ENCODE results near the gene PAX6.

PAX6 gene

DNA sequence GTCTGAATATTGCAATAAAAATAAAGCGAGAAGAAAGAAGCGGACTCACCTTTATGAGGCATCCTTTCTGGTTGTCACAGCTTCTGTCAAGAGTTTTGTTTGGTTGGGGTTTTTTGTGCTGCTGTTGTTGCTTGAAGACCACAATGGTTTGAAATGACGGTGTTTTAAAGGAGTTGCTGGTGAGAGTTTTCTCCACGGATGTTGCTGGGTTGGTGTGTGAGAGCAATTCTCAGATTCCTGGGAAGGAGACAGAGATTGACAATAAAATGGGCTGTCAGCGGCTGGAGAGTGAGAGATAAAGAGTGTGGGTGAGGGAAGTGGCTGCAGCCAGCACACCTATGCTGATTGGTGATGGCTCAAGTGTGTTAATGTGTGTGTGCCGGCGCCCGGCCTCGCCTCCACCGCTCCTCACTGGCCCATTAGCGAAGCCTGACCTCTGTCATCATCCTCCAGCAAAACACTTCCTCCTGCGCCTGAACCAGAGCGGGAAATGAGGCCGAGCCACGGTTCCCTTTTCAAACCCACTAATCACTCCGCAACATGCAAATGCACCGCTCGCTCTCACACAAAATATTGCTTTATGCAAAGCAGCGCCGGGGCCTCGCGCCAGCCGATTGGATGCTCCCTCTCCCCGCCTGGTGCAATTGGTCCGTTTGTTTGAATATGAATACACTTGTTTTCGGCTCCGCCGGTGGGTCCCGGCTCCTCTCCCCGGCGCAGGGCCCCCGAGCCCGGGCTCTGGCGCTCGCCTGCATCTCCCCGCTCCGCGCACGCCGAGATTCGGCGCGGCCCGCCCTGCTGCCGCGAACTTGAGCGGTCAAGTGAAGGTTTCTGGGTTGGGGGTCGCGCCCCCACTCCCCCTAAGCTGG is at the start of gene PAX6:
Gene PAX6, minus strand, starts transcription at position 544 of the 869 bp plus-strand sequence. CDS start 4,911 bp downstream, outside the sequence.
- Histone ChIP-seq H3K27me3 (ENCODE audit: control insufficient read depth, insufficient read depth, low read length) (peaks cover 88% of the 10 kb centered on the region), H3K4me1 (ENCODE audit: control insufficient read depth, insufficient read depth, low read length) (peaks cover 4% of the 10 kb centered on the region), H3K27ac (ENCODE audit: low read length) (no peak within 1 kb of the TSS), H3K4me3 (ENCODE audit: low read length) (peak within 1 kb of the TSS; percentile 36; the same call in 1 of the 2 replicates), H3K36me3 (ENCODE audit: control insufficient read depth, insufficient read depth, low read length) (no peaks in the 10 kb centered on the region), H3K9me3 (ENCODE audit: control insufficient read depth, insufficient read depth, low read length) (no peaks in the 10 kb centered on the region)
- DNase-seq (ENCODE audit: low read depth, low spot score): no peak
- no CpG with 5 or more reads among the region's 49 CpGs for WGBS (ENCODE audit: insufficient coverage, insufficient read length)

DNA sequence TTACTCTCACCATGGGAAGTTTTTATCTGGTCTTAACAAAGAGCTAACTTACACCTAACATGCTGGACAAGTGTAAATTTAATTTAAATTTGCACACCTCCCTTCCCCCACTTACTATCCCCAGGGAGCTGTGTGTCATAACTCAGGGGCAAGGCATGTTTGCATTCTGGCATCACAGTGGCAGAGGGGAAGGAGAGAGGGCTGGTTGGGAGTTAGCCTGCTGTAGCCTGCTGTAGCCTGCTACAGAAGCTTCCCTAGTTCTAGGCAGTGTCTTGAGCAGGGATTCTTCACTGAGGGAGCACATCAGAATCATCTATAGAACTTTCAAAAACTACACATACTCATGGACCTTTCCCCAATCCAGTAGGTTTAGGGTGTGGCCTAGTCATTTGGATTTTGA is 49.3 kb upstream of the PAX6 start:
- no peaks in the 10 kb centered on the region for H3K9me3 ChIP-seq (ENCODE audit: control insufficient read depth, insufficient read depth, low read length)
- no peak overlapping the region for H3K4me3 ChIP-seq (ENCODE audit: low read length)
- 0 out of 2 replicates have a peak, but pooled peaks cover 4% of the 10 kb centered on the region for H3K4me1 ChIP-seq (ENCODE audit: control insufficient read depth, insufficient read depth, low read length)
- H3K27me3 ChIP-seq (ENCODE audit: control insufficient read depth, insufficient read depth, low read length): no peaks in the 10 kb centered on the region
- H3K27ac ChIP-seq (ENCODE audit: low read length): no peak overlapping the region
- H3K36me3 ChIP-seq (ENCODE audit: control insufficient read depth, insufficient read depth, low read length): no peaks in the 10 kb centered on the region
- DNase-seq (ENCODE audit: low read depth, low spot score): no peak

DNA sequence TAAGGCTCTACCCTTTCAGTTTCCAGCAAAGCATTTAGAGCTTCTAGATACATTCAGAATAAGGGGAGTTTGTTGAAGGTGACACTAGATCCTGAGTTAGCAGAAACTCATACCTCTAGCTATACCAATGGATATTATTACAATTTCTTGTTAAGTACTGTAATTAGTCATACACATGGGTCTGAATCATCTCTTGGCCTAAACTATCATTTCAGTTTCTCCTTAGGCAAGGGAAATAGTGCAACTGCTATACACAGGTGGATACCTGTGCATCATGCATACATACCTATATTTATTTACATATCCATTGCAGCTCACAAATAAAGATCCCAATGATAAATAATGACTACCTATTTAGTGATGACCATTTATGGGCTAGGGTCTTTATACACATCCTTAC is 45.1 kb upstream of the PAX6 start:
- Histone ChIP-seq H3K27ac (ENCODE audit: low read length) (no peak overlapping the region), H3K4me3 (ENCODE audit: low read length) (no peak overlapping the region), H3K27me3 (ENCODE audit: control insufficient read depth, insufficient read depth, low read length) (no peaks in the 10 kb centered on the region), H3K4me1 (ENCODE audit: control insufficient read depth, insufficient read depth, low read length) (no peaks in the 10 kb centered on the region), H3K9me3 (ENCODE audit: control insufficient read depth, insufficient read depth, low read length) (no peaks in the 10 kb centered on the region), H3K36me3 (ENCODE audit: control insufficient read depth, insufficient read depth, low read length) (no peaks in the 10 kb centered on the region)
- DNase-seq (ENCODE audit: low read depth, low spot score): no peak

DNA sequence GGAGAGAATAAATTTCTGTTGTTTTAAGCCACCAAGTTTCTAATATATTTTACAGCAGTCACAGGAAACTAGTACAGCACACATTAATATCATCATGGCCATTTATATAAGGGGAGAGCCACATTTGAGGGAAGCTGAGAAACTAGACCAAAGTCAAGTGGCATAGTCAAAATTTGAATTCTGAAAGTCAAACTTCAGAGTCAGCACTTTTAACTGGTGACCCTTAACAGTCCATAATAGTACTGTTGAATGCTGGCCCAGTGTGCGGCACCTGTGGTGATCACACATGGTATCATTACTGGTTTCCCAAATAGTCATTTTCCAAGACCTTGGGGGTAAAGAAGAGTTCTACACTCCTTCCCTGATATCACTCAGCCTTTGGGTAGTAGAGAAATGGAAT is 44.3 kb upstream of the PAX6 start:
- Histone ChIP-seq H3K4me3 (ENCODE audit: low read length) (no peak overlapping the region), H3K27me3 (ENCODE audit: control insufficient read depth, insufficient read depth, low read length) (no peaks in the 10 kb centered on the region), H3K27ac (ENCODE audit: low read length) (no peak overlapping the region), H3K9me3 (ENCODE audit: control insufficient read depth, insufficient read depth, low read length) (no peaks in the 10 kb centered on the region), H3K36me3 (ENCODE audit: control insufficient read depth, insufficient read depth, low read length) (no peaks in the 10 kb centered on the region), H3K4me1 (ENCODE audit: control insufficient read depth, insufficient read depth, low read length) (no peaks in the 10 kb centered on the region)
- DNase-seq (ENCODE audit: low read depth, low spot score): no peak
- no CpG with 5 or more reads among the region's 1 CpG for WGBS (ENCODE audit: insufficient coverage, insufficient read length)

DNA sequence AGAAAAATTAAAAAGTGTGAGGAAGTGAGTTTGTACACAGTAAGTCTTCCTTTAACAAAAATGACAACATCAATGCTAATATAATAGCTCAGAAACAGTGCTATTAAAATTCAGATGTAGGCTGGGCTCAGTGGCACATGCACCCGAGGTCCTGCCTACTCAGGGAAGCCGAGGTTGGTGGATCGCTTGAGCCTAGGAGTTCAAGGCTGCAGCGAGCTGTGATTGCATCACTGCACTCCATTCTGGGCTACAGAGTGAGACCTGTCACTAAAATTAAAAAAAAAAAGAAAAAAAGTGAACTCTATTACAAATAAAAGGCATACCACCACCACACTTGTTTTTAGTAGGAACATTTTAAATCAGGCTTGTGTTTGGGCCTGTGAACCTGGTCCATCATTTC is 39.2 kb upstream of the PAX6 start:
- Histone ChIP-seq H3K4me1 (ENCODE audit: control insufficient read depth, insufficient read depth, low read length) (peaks cover 1% of the 10 kb centered on the region; the same call in 1 of the 2 replicates), H3K27ac (ENCODE audit: low read length) (no peak overlapping the region), H3K36me3 (ENCODE audit: control insufficient read depth, insufficient read depth, low read length) (no peaks in the 10 kb centered on the region), H3K9me3 (ENCODE audit: control insufficient read depth, insufficient read depth, low read length) (no peaks in the 10 kb centered on the region), H3K27me3 (ENCODE audit: control insufficient read depth, insufficient read depth, low read length) (no peaks in the 10 kb centered on the region), H3K4me3 (ENCODE audit: low read length) (no peak overlapping the region)
- no peak for DNase-seq (ENCODE audit: low read depth, low spot score)
- WGBS (ENCODE audit: insufficient coverage, insufficient read length): no CpG with 5 or more reads among the region's 4 CpGs

DNA sequence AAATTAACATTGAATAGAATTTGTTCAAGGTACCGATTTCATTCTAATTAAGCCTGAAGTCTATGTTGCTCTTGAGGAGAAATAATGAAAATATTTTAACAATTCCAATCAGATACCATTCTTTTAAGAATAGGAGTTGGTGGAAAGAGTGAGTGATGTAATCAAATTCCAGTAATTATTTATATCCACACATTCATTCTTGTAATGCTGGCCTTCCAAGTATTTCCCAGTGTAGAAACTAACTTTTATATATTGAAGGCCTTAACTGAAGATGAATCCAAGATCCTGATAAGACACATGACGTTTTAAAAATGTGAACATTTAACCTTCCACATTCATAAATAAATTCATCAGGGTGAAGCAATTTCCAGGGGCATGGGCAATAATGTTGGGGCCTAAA is 36.6 kb upstream of the PAX6 start:
- H3K27me3 ChIP-seq (ENCODE audit: control insufficient read depth, insufficient read depth, low read length): no peaks in the 10 kb centered on the region
- no peaks in the 10 kb centered on the region for H3K9me3 ChIP-seq (ENCODE audit: control insufficient read depth, insufficient read depth, low read length)
- H3K4me1 ChIP-seq (ENCODE audit: control insufficient read depth, insufficient read depth, low read length): peaks cover 1% of the 10 kb centered on the region; the same call in 1 of the 2 replicates
- no CpG with 5 or more reads among the region's 2 CpGs for WGBS (ENCODE audit: insufficient coverage, insufficient read length)
- DNase-seq (ENCODE audit: low read depth, low spot score): no peak
- H3K4me3 ChIP-seq (ENCODE audit: low read length): no peak overlapping the region
- no peaks in the 10 kb centered on the region for H3K36me3 ChIP-seq (ENCODE audit: control insufficient read depth, insufficient read depth, low read length)
- H3K27ac ChIP-seq (ENCODE audit: low read length): no peak overlapping the region

DNA sequence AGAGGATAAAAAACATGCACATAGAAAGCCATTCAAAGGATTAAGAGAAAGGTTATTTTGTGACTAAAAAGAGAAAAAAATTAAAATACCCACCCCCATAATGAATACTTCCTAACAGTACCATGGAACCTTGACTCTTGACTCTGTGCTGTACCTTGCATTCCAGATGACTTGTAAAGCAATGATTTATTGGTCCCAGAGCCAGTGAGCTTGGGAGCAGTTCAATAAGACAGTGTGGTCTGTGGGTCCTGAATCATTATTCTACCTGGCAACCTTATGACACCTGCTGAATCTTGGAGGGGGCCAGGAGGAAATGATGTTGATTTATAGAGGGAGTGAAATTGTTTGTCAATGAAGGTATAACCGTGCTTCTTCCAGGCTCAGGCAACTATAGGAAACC is 34.2 kb upstream of the PAX6 start:
- no peak overlapping the region for H3K27ac ChIP-seq (ENCODE audit: low read length)
- DNase-seq (ENCODE audit: low read depth, low spot score): no peak

DNA sequence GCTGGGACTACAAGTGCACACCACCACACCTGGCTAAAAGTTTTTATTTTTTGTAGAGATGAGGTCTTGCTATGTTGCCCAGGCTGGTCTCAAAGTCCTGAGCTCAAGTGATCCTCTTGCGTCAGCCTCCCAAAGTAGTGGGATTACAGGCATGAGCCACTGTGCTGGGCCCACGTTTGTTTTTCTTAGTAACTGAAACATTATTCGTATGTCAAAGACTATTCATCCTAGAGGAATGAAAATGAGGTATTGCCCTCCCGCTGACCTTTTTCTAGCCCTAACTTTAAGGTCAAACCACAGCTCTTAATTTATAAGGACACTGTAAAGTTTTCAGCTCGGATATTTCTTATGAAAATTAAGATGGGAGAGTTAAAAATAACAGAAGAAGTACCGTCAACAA is 33.2 kb upstream of the PAX6 start:
- no CpG with 5 or more reads among the region's 6 CpGs for WGBS (ENCODE audit: insufficient coverage, insufficient read length)
- no peak overlapping the region for H3K4me3 ChIP-seq (ENCODE audit: low read length)
- H3K27ac ChIP-seq (ENCODE audit: low read length): no peak overlapping the region
- H3K27me3 ChIP-seq (ENCODE audit: control insufficient read depth, insufficient read depth, low read length): no peaks in the 10 kb centered on the region
- peaks cover 1% of the 10 kb centered on the region; the same call in 1 of the 2 replicates for H3K4me1 ChIP-seq (ENCODE audit: control insufficient read depth, insufficient read depth, low read length)
- no peaks in the 10 kb centered on the region for H3K36me3 ChIP-seq (ENCODE audit: control insufficient read depth, insufficient read depth, low read length)
- no peak for DNase-seq (ENCODE audit: low read depth, low spot score)
- no peaks in the 10 kb centered on the region for H3K9me3 ChIP-seq (ENCODE audit: control insufficient read depth, insufficient read depth, low read length)

More for the DNA sequence above, 34.2 kb upstream of the PAX6 start:
- H3K27me3 ChIP-seq (ENCODE audit: control insufficient read depth, insufficient read depth, low read length): no peaks in the 10 kb centered on the region
- peaks cover 1% of the 10 kb centered on the region; the same call in 1 of the 2 replicates for H3K4me1 ChIP-seq (ENCODE audit: control insufficient read depth, insufficient read depth, low read length)
- no peaks in the 10 kb centered on the region for H3K36me3 ChIP-seq (ENCODE audit: control insufficient read depth, insufficient read depth, low read length)
- no peak overlapping the region for H3K4me3 ChIP-seq (ENCODE audit: low read length)
- no CpG with 5 or more reads among the region's 1 CpG for WGBS (ENCODE audit: insufficient coverage, insufficient read length)
- H3K9me3 ChIP-seq (ENCODE audit: control insufficient read depth, insufficient read depth, low read length): no peaks in the 10 kb centered on the region

DNA sequence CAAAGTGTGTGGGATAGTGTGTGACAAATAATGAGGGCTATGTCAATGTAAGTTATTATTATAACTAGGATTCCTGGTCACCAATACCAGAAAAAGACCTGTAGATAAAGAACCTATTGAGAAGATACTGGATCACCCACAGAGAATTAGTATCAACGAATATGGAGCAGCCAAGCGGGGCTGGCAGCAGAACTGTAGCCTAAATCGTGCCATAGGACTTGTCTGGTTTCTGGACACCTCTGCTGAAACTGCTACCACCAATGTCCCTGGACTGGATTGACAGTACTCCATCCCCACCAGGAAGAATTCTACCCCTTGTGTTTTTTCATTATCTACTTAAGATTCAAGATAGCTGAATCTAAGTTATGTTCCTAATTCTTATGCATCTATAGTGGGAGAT is 30.3 kb upstream of the PAX6 start:
- no peaks in the 10 kb centered on the region for H3K36me3 ChIP-seq (ENCODE audit: control insufficient read depth, insufficient read depth, low read length)
- no peaks in the 10 kb centered on the region for H3K27me3 ChIP-seq (ENCODE audit: control insufficient read depth, insufficient read depth, low read length)
- no peak overlapping the region for H3K27ac ChIP-seq (ENCODE audit: low read length)
- no peaks in the 10 kb centered on the region for H3K4me1 ChIP-seq (ENCODE audit: control insufficient read depth, insufficient read depth, low read length)
- no CpG with 5 or more reads among the region's 3 CpGs for WGBS (ENCODE audit: insufficient coverage, insufficient read length)
- H3K9me3 ChIP-seq (ENCODE audit: control insufficient read depth, insufficient read depth, low read length): no peaks in the 10 kb centered on the region
- H3K4me3 ChIP-seq (ENCODE audit: low read length): no peak overlapping the region
- no peak for DNase-seq (ENCODE audit: low read depth, low spot score)

DNA sequence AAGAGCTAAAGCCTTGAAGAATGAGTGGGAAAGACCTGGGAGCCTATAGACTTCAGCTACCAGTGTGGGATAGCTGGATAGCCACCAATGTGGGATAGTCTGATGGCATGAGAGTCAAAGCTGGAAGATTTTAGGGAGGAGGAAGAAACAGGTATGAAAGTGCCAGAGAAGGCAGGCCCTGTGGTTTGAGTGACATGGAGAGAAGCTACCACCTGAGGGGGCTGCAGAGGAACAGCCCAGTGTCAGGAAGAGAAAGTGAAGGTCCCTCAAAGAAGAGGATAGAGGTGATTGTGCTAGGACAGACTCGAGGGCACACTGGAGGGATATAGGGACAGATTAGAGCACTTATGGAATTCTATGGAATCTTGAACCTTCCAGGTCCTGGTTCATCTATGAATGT is 23.1 kb upstream of the PAX6 start:
- H3K9me3 ChIP-seq (ENCODE audit: control insufficient read depth, insufficient read depth, low read length): no peaks in the 10 kb centered on the region
- H3K27ac ChIP-seq (ENCODE audit: low read length): no peak overlapping the region
- H3K4me3 ChIP-seq (ENCODE audit: low read length): no peak overlapping the region
- WGBS (ENCODE audit: insufficient coverage, insufficient read length): no CpG with 5 or more reads among the region's 1 CpG
- H3K27me3 ChIP-seq (ENCODE audit: control insufficient read depth, insufficient read depth, low read length): no peaks in the 10 kb centered on the region
- no peaks in the 10 kb centered on the region for H3K36me3 ChIP-seq (ENCODE audit: control insufficient read depth, insufficient read depth, low read length)
- DNase-seq (ENCODE audit: low read depth, low spot score): no peak
- no peaks in the 10 kb centered on the region for H3K4me1 ChIP-seq (ENCODE audit: control insufficient read depth, insufficient read depth, low read length)

DNA sequence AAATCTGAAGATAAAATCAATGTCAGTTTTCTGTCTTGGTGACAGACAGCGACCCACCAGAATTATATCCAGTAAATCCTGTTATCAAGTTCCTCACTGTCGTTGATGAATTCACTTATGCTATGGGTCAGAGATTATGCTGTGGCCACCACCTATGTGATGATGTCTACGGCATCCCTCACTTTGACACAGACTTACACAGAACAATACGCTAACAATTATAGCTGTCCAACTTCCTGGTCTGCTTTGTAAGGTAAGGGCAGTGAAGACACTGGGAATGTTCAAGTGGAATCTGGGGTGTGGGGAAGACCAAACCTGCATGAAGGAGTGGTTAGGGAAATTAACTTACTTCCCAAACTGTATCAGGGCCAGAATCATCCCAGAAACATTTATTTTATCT is 19.3 kb upstream of the PAX6 start:
- no peak overlapping the region for H3K27ac ChIP-seq (ENCODE audit: low read length)
- no peak for DNase-seq (ENCODE audit: low read depth, low spot score)
- H3K4me3 ChIP-seq (ENCODE audit: low read length): no peak overlapping the region
- no CpG with 5 or more reads among the region's 4 CpGs for WGBS (ENCODE audit: insufficient coverage, insufficient read length)
- H3K36me3 ChIP-seq (ENCODE audit: control insufficient read depth, insufficient read depth, low read length): no peaks in the 10 kb centered on the region
- H3K9me3 ChIP-seq (ENCODE audit: control insufficient read depth, insufficient read depth, low read length): no peaks in the 10 kb centered on the region
- peaks cover 25% of the 10 kb centered on the region for H3K27me3 ChIP-seq (ENCODE audit: control insufficient read depth, insufficient read depth, low read length)
- peaks cover 4% of the 10 kb centered on the region; the same call in 1 of the 2 replicates for H3K4me1 ChIP-seq (ENCODE audit: control insufficient read depth, insufficient read depth, low read length)
